SKM-1 (cell line): ENCODE results near the gene ACOT13.
"Not testable (repeated sequence)": the region's sequence is repeated elsewhere in the genome, so short reads cannot be mapped to it uniquely, and the experiment has no call there.

Experiments
- DNase-seq: peaks from one replicate; lab custom pipeline; 2025; ENCODE audit not compliant: unreplicated experiment; lab: John Stamatoyannopoulos, UW

The ACOT13 gene

DNA sequence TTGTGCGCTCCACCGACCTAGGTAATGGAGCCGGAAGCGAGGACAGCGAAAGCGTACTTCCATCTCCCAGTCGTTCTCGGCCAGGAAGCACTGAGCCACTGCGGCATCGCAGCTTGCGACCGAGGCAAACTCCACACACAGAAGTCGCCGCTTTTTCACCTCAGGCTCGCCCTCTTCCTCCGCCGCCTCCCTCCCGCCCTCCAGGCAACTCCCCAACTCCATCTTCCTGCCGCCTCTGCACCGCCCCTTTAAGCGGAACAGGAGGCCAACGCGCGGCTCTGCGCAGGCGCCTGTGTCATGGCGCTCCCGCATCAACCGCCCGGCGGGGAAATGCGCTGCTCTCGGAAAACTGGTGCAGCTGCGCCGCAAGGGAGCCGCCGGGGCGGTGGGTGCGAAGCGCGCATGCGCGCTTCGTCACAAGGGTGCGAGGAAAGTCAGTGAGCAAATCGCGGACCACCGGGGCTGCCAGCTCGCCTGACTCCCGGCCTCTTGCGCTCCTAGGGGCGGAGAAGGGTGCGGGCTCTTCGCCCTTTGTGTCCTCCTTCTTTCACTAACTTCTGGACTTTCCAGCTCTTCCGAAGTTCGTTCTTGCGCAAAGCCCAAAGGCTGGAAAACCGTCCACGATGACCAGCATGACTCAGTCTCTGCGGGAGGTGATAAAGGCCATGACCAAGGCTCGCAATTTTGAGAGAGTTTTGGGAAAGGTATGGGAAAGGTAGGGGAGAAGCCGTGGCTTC, at the start of gene ACOT13, which contains the start of gene TDP2:
TSS of gene ACOT13 (plus strand) at position 437 of the 737 bp plus-strand sequence. CDS start at position 624, 187 bp downstream.
TSS of gene TDP2 (minus strand) at position 259 of the 737 bp plus-strand sequence. CDS start at position 222, 37 bp downstream.
- DNase-seq, result peak; percentile 86

DNA sequence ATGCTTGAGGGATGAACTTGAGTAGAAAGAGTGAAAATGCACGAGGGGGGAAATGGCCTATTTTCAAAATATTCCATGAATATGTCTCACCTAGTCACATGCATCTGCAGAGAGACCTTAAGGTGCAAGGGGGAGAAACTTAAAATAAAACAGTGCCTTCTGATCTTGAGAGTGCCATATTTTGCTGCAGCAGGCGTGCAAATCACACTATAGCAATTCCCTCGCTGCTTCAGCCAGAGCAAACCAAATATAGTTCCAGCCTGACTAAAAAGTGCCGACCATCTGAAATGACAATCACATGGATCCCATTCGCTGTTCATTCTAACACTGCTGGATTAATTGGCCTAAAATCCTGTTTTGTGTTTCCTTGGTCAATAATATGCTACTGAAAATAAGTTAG, 47.2 kb upstream of the ACOT13 start:
- DNase-seq, result no peak

DNA sequence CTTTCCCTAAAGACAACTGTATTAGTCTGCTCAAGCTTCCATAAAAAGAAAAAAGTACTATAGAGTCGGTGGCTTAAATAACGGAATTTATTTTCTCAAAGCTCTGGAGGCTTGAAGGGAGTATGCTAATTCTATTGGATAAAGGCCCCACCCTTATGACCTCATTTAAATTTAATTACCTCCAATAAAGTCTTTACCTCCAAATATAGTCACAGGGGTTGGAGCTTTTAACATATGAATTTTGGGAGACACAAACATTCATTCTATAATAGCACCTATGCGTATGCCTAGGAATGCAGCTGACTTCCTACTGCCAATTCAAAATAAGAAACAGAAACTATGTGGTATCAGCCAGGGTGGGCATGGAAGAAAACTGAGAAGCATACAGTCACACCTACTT, 46.2 kb upstream of the ACOT13 start:
- DNase-seq, result no peak

DNA sequence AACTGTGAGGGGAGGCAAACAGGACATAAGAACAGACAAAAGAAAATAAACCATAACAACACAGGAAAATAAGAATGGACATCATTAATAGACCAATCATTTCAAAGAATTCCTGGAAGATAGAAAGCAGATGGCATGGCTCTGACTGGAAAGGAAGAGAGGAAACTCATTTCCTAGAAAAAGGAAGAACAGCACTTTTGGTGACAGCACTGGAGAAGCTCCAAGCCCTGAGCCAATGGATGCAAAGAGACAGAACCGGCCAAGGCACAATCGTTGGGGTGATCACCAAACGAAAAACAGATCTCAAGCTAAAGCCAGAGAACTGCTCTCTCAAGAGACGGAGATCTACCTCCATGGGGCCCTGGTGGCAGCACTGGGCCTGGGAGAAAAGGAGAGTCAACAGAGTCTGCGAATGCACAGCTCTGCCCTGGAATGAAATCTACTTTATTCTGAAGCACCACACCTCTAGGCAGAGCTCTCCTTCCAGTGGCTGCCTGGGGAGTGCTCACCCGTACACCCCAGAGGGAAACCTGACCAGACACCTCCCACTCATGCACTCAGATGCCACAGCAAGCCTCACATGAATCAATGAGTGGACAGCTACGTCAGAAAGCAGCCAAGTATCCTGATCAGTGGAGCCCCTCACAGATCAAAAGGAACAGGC, 45.1 kb upstream of the ACOT13 start:
- DNase-seq, result no peak

DNA sequence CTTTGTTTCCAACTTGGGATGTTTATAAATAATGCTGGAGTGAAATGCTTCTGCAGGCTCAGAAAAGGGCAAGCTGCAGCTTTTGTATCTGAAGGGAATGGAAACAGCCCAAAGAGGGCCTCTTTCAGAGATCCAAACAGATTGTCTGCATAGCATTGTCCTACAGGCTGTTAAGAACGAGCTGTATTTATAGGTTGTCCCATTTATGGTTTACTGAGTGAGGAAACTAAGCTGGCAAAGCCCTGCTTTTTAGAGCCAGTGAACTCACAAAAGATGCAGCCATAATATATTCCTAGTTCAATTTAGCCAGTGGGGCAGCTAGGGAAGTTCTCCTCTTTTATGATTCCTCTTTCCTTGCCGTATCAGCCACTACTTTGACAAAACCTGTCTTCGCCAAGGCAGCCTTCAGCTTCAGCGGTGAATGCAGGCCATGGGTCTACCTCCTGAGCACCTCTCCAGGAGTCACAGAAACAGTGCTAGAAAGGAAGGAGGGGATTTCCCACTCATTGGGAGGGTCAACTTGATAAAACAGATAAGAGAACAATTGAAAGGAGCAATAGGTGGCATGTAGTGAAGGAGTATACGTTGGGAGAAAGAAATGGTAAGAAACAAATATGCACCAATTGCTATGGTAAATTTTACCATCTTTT, 35.9 kb upstream of the ACOT13 start:
- no peak for DNase-seq

DNA sequence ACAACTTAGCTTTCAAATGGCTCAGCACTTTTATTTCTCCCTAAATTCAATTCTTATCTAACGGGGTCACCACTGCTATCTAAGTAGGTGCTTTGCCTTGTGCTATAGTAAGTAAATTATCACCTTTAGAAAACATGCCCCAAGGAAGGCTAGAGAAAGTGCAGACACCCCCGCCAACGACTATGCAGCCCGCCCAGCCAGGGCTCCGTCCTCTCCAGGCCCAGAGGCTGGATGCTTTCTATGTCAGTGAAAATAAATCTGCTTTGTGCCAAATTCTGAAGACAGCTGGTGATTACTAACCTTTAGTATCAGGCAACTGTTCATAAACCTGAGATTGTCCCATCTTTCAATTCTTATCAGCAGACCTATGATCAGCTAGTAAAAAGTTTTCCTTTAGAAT, 35.2 kb upstream of the ACOT13 start:
- no peak for DNase-seq

DNA sequence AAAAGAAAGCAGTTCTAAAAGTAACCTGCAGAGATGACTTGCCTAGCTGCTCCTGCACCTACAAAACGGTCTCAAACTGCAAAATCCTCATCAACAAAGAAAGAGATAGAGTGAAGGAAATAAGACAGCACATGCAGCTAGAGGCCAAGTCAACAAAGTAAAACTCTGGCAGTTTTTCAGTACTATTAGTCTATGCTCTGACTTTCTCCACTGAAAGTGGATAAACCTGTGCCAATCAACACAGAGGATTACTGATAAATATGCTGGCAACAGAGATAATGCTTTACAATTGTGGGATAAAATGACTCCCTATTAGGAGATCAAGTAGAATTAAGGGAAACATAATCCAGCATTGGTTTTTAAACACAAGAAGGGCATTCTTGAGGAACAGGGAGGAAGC, 34.3 kb upstream of the ACOT13 start:
- no peak for DNase-seq

DNA sequence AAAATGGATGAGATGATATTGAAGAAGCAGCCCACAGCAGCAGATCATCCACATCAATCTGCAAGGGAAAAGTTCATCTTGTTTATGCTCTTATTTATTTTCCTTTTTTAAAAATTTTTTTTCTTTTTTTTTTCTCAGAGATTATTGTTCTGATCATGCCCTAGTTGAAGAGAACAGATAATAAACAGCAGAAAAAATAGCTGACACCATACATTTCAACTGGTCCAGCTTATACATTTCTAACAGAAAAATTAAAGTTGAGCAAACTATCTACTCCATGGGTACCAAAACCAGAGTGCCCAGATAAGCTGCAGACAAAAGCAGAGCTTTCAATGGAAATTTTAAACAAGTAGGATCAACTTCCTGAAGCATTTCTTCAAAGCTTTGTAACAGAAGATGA, 30.2 kb upstream of the ACOT13 start:
- no peak for DNase-seq

DNA sequence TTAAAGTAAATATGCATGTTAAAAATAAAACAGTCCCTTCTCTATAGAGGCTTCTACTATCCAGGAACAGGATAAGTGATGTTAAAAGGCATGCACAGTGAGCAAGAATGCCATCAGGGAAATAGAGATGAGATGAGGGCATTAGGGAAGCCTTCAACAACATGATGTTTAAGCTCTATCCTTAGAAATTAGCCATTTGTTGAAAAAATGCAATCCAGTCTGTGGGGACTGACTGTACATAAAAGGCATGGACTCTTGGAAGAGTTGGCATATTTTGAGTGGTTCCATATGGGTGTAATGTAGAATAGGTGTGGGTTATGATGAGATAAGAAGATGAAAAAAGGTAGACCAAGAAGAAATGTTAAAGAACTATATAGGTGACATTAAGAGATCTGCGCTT, 26.7 kb upstream of the ACOT13 start:
- no peak for DNase-seq

DNA sequence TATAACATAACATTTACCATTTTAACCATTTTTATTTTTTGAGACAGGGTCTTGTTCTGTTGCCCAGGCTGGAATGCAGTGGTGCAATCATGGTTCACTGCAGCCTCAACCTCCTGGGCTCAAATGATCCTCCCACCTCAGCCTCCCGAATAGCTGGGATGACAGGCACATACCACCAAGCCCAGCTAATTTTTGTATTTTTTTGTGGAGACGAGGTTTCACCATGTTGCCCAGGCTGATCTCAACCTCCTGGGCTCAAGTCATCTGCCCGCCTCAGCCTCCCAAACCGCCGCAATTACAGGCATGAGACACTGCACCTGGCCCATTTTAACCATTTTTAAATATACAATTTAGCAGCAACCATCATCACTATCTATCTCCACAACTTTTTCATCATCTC, 26.2 kb upstream of the ACOT13 start:
- DNase-seq, result not testable (repeated sequence)

DNA sequence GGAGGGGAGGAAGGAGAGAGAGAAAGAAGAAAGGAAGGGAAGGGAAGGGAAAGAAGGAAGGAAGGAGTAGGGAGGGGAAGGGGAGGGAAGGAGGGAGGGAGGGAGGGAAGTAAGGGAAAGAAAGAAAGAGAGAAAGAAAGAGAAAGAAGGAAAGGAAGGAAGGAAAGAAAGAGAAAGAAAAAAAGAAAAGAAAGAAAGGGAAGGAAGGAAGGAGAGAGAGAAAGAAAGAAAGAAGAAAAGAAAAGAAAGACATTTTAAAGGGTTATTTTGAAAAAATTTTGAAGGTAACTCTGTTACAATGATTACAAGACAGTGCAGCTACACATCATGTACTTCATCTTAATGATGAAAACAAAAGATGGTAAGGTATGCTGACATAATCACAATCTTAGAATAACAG, 24.8 kb upstream of the ACOT13 start:
- no peak for DNase-seq

DNA sequence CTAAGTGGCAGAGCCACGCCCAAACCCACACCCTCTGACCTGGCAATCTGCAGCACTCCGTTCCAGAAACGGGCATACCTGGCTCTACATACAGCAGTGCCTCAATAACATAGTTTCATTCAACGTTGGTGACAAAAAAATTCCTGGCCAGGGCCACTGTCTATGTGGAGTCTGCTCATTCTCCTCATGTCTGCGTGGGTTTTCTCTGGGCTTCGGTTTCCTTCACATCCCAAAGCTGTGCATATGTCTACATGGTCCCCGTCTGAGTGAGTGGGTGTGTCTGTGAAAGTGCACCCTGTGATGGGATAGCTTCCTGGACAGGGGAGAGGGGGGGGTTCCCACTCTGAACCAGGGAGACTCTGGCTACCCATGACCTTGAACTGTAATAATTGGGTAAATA, 23.0 kb upstream of the ACOT13 start:
- DNase-seq, result no peak

DNA sequence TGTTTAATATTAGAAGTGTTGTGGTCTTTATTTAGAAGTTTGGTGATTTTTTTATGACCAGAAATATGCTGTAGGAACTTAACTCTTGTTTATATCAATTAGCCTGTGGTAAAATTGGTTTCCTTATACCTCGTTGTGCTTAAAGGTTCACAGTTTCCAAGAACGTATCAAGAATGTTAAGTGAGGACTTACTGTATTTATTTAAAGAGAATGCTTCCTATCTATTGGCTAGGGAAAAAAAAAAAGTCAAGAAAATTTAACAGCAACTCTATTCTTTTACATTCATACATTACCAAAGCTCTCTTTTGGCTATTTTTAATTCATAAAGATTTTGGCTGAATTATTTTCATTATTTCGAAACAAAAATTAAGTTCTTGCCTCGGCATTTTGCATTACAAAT, 22.5 kb upstream of the ACOT13 start:
- DNase-seq, result no peak

DNA sequence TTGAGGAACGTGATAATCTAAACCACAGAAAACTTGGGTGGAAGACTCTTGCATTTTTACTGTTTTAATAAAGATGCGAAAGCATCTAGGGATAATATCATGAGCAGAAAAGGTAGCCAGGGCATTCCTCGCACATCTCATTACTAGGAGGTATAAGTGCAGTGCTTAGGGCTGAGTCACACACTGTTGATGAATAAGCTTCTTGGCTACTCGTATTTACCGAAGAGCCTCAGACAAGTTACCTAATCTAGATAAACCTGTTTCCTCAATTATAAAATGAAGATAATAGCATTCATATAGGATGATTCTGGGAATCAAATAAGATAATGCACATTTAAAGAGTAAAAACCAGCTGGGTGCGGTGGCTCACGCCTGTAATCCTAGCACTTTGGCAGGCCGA, 20.1 kb upstream of the ACOT13 start:
- no peak for DNase-seq

DNA sequence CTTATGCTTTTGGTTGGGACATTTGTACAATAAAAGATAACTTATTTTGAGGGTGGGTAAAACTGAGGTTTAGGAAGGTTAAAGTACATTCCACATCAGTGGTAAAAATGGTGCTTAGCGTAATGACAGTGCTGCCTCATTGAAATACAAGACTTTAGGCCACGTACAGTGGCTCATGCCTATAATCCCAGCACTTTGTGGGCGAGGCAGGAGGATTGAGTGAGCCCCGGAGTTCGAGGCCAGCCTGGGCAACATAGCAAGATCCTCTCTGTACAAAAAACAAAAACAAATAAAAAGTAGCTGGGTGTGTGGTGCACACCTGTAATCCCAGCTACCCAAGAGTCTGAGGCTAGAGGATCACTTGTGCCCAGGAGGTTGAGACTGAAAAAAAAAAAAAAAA, 18.6 kb upstream of the ACOT13 start:
- DNase-seq, result no peak

DNA sequence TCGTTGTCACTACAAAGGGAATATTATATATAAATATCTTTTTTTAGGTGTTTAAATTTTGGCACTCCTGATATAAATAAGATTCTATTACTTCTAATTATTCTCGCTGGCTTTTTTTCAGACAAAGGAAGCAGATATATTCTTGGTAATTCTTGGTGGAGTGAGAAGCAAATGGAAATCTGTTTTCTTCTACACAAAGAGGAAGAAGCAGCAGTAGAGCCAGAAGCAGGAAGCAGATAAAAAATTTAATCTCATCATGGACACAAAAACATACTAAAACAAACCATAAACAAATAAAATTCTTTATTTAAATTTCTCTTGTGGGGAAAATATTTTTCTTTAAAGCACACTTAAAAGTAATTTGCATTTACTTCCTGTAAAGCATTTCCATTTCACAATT, 17.2 kb upstream of the ACOT13 start:
- DNase-seq, result no peak

DNA sequence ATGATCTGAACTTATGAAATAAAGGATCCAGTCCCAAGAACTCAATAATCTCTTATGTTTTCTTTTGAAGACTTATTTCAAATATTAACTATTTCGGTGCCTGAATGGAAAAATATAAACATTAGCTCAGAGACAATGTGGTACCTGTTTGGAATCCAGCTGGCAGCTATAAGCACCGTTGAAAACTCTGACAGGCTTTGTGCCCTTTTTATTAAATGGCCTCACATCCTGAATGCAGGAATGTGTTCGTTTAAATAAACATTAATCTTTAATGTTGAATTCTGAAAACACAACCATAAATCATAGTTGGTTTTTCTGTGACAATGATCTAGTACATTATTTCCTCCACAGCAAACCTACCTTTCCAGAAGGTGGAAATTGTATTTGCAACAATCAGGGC, 16.5 kb upstream of the ACOT13 start:
- no peak for DNase-seq

DNA sequence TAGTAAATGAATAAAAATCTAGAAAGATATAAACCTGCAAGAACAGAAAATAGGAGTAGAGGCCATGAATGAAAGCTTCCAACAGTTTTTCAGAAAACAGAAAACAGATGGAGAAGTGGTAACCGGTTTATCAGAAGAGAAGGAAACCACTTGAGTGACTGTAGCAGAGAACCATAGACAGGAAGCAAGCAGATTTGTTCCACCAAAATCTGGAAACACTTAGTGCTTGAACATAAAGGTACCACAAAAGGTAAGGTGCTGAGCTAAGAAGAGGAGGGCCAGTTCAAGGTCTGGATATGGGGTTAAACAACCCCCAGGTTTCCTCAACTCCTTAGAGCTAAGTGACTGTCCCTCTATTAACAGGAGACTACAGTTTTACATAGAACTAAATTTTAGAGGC, 11.7 kb upstream of the ACOT13 start:
- no peak for DNase-seq

DNA sequence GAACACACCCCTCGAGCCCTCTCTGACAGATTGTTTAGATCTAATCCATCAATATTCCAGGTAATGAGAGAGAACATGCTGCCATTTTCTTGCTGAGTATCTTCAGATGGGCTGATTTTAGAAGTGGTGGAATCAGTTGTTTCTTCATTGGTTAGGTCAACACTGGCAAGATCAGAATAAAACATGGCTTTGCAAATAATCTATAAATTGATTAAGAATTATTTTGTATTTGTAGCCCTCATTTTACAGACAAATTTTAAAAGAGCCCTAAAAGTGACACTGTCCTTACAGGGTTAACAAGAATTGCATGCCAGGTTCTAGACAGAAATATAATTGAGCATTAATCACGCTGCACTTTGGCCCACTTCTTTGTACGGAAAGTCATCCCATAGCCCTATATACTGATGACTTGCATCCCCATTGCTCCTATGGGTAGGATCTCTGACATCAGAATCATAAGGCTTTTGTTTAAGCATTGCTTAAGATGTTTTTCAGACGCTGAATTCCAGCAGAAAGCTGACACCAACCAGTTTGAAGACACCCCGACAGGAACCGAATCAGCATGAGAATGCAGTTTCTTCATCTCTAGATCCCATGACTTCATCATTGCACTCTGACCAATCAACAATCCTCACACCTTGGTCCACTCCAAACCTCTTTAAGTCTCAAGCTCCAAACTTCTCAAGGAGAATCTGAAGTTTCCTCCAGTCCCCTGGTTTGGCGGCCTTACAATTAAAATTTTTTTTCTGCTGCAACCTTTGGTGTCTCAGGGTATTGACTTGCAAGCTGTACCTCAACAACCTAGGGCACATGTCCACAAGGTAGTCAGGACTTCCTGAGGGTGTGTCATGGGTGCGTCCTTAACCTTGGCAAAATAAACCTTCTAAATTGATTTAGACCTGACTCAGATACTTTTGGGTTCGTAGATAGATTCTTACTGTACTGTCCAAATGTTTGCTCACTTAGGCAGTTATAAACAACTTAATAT, 8.0 kb upstream of the ACOT13 start:
- no peak for DNase-seq

DNA sequence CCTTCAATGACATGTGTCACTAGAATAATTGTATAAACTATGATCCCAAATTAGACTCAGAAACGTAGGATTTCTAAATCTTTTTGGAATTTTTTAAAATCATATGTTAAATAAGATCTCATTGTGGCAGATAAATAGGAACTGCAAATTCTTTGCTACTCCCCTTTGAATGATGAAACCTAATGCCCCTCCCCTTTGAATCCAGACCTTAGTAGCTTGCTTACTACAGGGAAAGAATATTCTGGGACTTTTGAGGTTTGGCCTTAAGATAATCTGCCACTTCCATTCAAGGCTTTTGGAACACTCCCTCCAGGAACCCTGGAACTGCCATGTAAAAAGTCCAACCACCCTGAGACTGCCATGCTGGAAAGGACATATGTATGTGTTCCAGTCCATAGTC, 7.3 kb upstream of the ACOT13 start:
- no peak for DNase-seq

DNA sequence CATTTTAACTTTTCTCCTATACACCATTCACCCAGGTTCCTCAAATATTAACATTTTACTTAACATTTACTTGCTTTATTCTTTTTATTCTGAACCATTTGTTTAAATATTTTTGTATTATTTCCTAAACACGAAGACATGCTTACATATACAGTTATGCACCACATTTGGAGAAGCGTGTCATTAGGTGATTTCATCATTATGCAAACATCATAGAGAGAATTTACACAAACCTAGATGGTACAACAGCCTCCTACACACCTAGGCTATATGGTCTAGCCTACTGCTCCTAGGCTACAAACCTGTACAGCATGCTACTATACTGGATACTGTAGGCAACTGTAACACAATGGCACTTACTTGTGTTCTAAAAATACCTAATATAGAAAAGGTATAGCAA, 6.8 kb upstream of the ACOT13 start:
- no peak for DNase-seq
